DOHH2 (cell line): Measurements from ENCODE around the gene BARX1.

Experiments used
- CTCF ChIP-seq: fragments of 200-600 bp; sonication (generic); IDR thresholded peaks from one replicate; pipeline ENCODE4 v1.5.1; 2014; ENCODE audit warnings: antibody characterized with exemption, mild to moderate bottlenecking, low read depth, low read length; ENCODE audit not compliant: poor library complexity, severe bottlenecking
- EZH2phosphoT487 ChIP-seq: fragments of 200-600 bp; sonication (generic); IDR thresholded peaks from 2 replicates; pipeline ENCODE4 v1.6.1; 2017; ENCODE audit warnings: borderline replicate concordance, mild to moderate bottlenecking, antibody characterized with exemption, low read length, moderate library complexity, mixed read lengths

- TF ChIP-seq CTCF (no peak), EZH2phosphoT487 (no peak)
Observed at GRCh38 chr9:93910598-93910997, 44.6 kb downstream of the BARX1 start.
